CD4-positive, alpha-beta T cell treated with Interleukin-6 at 100 ng/mL for 8 hours (primary cell): ENCODE results near the gene EDEM2.
"Not testable (repeated sequence)": the region's sequence is repeated elsewhere in the genome, so short reads cannot be mapped to it uniquely, and the experiment has no call there.

Experiments
- DNase-seq: peaks from one replicate; pipeline ENCODE4 v3.0.0-alpha.2; 2020; ENCODE audit warnings: mixed read lengths, low spot score

Gene EDEM2

GRCh38 chr20:35087791-35088190 is 59.3 kb downstream of the EDEM2 start:
- no peak for DNase-seq

GRCh38 chr20:35087355-35087754 is 59.8 kb downstream of the EDEM2 start:
- DNase-seq: no peak

GRCh38 chr20:35085477-35086225 is 61.5 kb downstream of the EDEM2 start:
- DNase-seq: no peak

- no peak for DNase-seq
Observed at GRCh38 chr20:35084998-35085397, 62.1 kb downstream of the EDEM2 start.

- not testable (repeated sequence) for DNase-seq
Observed at GRCh38 chr20:35080348-35080642, 66.8 kb downstream of the EDEM2 start.

- no peak for DNase-seq
Observed at GRCh38 chr20:35079472-35080347, 67.4 kb downstream of the EDEM2 start.

- DNase-seq: no peak
Observed at GRCh38 chr20:35077872-35078271, 69.3 kb downstream of the EDEM2 start.

GRCh38 chr20:35077341-35077740 is 69.8 kb downstream of the EDEM2 start:
- no peak for DNase-seq

- DNase-seq: not testable (repeated sequence)
Observed at GRCh38 chr20:35071436-35072153, 75.5 kb downstream of the EDEM2 start.

- DNase-seq: no peak
Observed at GRCh38 chr20:35066194-35066593, 80.9 kb downstream of the EDEM2 start.
